ENCODE measurements around the gene GAST. TPM values are rescaled to one million over a fixed set of nuclear protein-coding genes. Genes with fewer than 3 reads are reported as not detected.
A peak's percentile ranks its signal among the peaks of the same experiment; 100 is the strongest.

GAST gene
- total RNA-seq, 2 donors from 2014 or later: not detected

- H3K4me3 Mint-ChIP-seq: no peak overlapping the region
- H3K4me1 Mint-ChIP-seq: peaks cover 3% of the 10 kb centered on the region
- H3K9me3 ChIP-seq (ENCODE audit: control insufficient read depth, low read length, poor library complexity, severe bottlenecking): no peaks in the 10 kb centered on the region
- DNase-seq (no peak), ATAC-seq (no peak)
- no peak overlapping the region for H3K27ac Mint-ChIP-seq
- peaks cover 4% of the 10 kb centered on the region for H3K36me3 Mint-ChIP-seq (ENCODE audit: low read depth)
- H3K27me3 Mint-ChIP-seq: peaks cover 23% of the 10 kb centered on the region
Observed at GRCh38 chr17:41750862-41751261, 38.7 kb downstream of the GAST start.

GRCh38 chr17:41751288-41751687 is 39.2 kb downstream of the GAST start:
- ATAC-seq: no peak
- Mint-ChIP-seq H3K4me3 (no peak overlapping the region), H3K27ac (no peak overlapping the region), H3K27me3 (peaks cover 21% of the 10 kb centered on the region), H3K4me1 (peaks cover 3% of the 10 kb centered on the region), H3K36me3 (ENCODE audit: low read depth) (peaks cover 4% of the 10 kb centered on the region)
- no peak for DNase-seq
- no peaks in the 10 kb centered on the region for H3K9me3 ChIP-seq (ENCODE audit: control insufficient read depth, low read length, poor library complexity, severe bottlenecking)

GRCh38 chr17:41754066-41754465 is 41.9 kb downstream of the GAST start:
- Mint-ChIP-seq H3K4me1 (no peaks in the 10 kb centered on the region), H3K27me3 (peaks cover 16% of the 10 kb centered on the region), H3K36me3 (ENCODE audit: low read depth) (no peaks in the 10 kb centered on the region), H3K4me3 (no peak overlapping the region), H3K27ac (no peak overlapping the region)
- DNase-seq (no peak), ATAC-seq (no peak)
- H3K9me3 ChIP-seq (ENCODE audit: control insufficient read depth, low read length, poor library complexity, severe bottlenecking): no peaks in the 10 kb centered on the region

GRCh38 chr17:41758601-41759000 is 46.5 kb downstream of the GAST start:
- peaks cover 11% of the 10 kb centered on the region for H3K27me3 Mint-ChIP-seq
- DNase-seq: no peak
- no peaks in the 10 kb centered on the region for H3K9me3 ChIP-seq (ENCODE audit: control insufficient read depth, low read length, poor library complexity, severe bottlenecking)
- H3K4me1 Mint-ChIP-seq: no peaks in the 10 kb centered on the region
- H3K36me3 Mint-ChIP-seq (ENCODE audit: low read depth): no peaks in the 10 kb centered on the region
- ATAC-seq: no peak
- no peak overlapping the region for H3K4me3 Mint-ChIP-seq
- no peak overlapping the region for H3K27ac Mint-ChIP-seq

GRCh38 chr17:41760878-41761277 is 48.7 kb downstream of the GAST start:
- no peaks in the 10 kb centered on the region for H3K36me3 Mint-ChIP-seq (ENCODE audit: low read depth)
- ATAC-seq (no peak), DNase-seq (no peak)
- H3K9me3 ChIP-seq (ENCODE audit: control insufficient read depth, low read length, poor library complexity, severe bottlenecking): no peaks in the 10 kb centered on the region
- no peak overlapping the region for H3K4me3 Mint-ChIP-seq
- no peaks in the 10 kb centered on the region for H3K4me1 Mint-ChIP-seq
- no peak overlapping the region for H3K27ac Mint-ChIP-seq
- peaks cover 14% of the 10 kb centered on the region for H3K27me3 Mint-ChIP-seq

GRCh38 chr17:41762391-41762790 is 50.3 kb downstream of the GAST start:
- Mint-ChIP-seq H3K36me3 (ENCODE audit: low read depth) (no peaks in the 10 kb centered on the region), H3K4me3 (peak overlapping the region; percentile 78), H3K27me3 (peaks cover 16% of the 10 kb centered on the region), H3K4me1 (no peaks in the 10 kb centered on the region), H3K27ac (no peak overlapping the region)
- H3K9me3 ChIP-seq (ENCODE audit: control insufficient read depth, low read length, poor library complexity, severe bottlenecking): no peaks in the 10 kb centered on the region
- DNase-seq (no peak), ATAC-seq (no peak)

- DNase-seq: no peak
- Mint-ChIP-seq H3K27me3 (peaks cover 16% of the 10 kb centered on the region), H3K27ac (no peak overlapping the region), H3K4me3 (no peak overlapping the region), H3K4me1 (peaks cover 2% of the 10 kb centered on the region), H3K36me3 (ENCODE audit: low read depth) (no peaks in the 10 kb centered on the region)
- H3K9me3 ChIP-seq (ENCODE audit: control insufficient read depth, low read length, poor library complexity, severe bottlenecking): no peaks in the 10 kb centered on the region
- ATAC-seq: no peak
Observed at GRCh38 chr17:41762841-41763240, 50.7 kb downstream of the GAST start.

GRCh38 chr17:41763327-41763726 is 51.2 kb downstream of the GAST start:
- Mint-ChIP-seq H3K27me3 (peaks cover 16% of the 10 kb centered on the region), H3K36me3 (ENCODE audit: low read depth) (no peaks in the 10 kb centered on the region), H3K27ac (no peak overlapping the region), H3K4me3 (no peak overlapping the region), H3K4me1 (peaks cover 2% of the 10 kb centered on the region)
- no peaks in the 10 kb centered on the region for H3K9me3 ChIP-seq (ENCODE audit: control insufficient read depth, low read length, poor library complexity, severe bottlenecking)
- ATAC-seq: no peak
- no peak for DNase-seq

Other genes with a start within 250 kb of the GAST start
- gene KRT32, start 244.9 kb upstream of the GAST start, total RNA-seq: not detected
- not detected for gene KRT35, start 231.2 kb upstream of the GAST start, total RNA-seq
- gene KRT36, start 222.4 kb upstream of the GAST start, total RNA-seq: not detected
- not detected for gene KRT13, start 206.7 kb upstream of the GAST start, total RNA-seq
- gene KRT15, start 193.4 kb upstream of the GAST start, total RNA-seq: not detected
- gene KRT19, start 184.0 kb upstream of the GAST start, total RNA-seq: not detected
- not detected for gene KRT9, start 140.3 kb upstream of the GAST start, total RNA-seq
- not detected for gene KRT14, start 125.4 kb upstream of the GAST start, total RNA-seq
- gene KRT16, start 99.6 kb upstream of the GAST start, total RNA-seq: not detected
- not detected for gene KRT17, start 87.8 kb upstream of the GAST start, total RNA-seq
- 1,000 to 10,000 TPM; 2,426 to 2,697 TPM for gene EIF1, start 23.4 kb upstream of the GAST start, total RNA-seq
- 1 to 10 TPM in 1 of 2 donors, under 1 TPM in 1; 0.15 to 1.3 TPM for gene HAP1, start 22.3 kb downstream of the GAST start, total RNA-seq
- 1 to 10 TPM in 1 of 2 donors, under 1 TPM in 1; 0.63 to 1.4 TPM for gene JUP, start 74.4 kb downstream of the GAST start, total RNA-seq
- gene P3H4, start 99.6 kb downstream of the GAST start, total RNA-seq: 1 to 10 TPM; 1.7 to 2.0 TPM
- gene FKBP10, start 100.7 kb downstream of the GAST start, total RNA-seq: not detected
- 10 to 100 TPM; 23.1 to 28.9 TPM for gene NT5C3B, start 123.9 kb downstream of the GAST start, total RNA-seq
- not detected for gene KLHL10, start 125.5 kb downstream of the GAST start, total RNA-seq
- 10 to 100 TPM; 17.7 to 31.6 TPM for gene KLHL11, start 153.1 kb downstream of the GAST start, total RNA-seq
- 10 to 100 TPM; 65.5 to 73.4 TPM for gene ACLY, start 206.6 kb downstream of the GAST start, total RNA-seq
- 1 to 10 TPM; 3.7 to 4.3 TPM for gene ODAD4, start 218.3 kb downstream of the GAST start, total RNA-seq